Fibroblast of villous mesenchyme (primary cell): ENCODE results near the gene STPG2. TPM values are rescaled to one million over a fixed set of nuclear protein-coding genes. Genes with fewer than 3 reads are reported as not detected.

ENCODE experiments used
- DNase-seq: peaks from one replicate; pipeline ENCODE4 v3.0.0-alpha.2; 2010; ENCODE audit warnings: low read depth
- H3K4me3 ChIP-seq: 2 replicates; pipeline ENCODE4 v1.5.1; 2011; ENCODE audit warnings: low read depth, mild to moderate bottlenecking, low read length
- CTCF ChIP-seq: IDR thresholded peaks from 2 replicates; pipeline ENCODE4 v1.5.1; 2012; ENCODE audit warnings: low read depth, mild to moderate bottlenecking, low read length; ENCODE audit not compliant: insufficient read depth
- total RNA-seq: library from RNA; depleted of rRNA; stranded (reverse); fragments of >200 nt; gene quantifications from 2 replicates; pipeline ENCODE4 v1.2.3, GENCODE V29; 2012

Gene STPG2
- total RNA-seq, 1 donor, result under 0.01 TPM

DNA sequence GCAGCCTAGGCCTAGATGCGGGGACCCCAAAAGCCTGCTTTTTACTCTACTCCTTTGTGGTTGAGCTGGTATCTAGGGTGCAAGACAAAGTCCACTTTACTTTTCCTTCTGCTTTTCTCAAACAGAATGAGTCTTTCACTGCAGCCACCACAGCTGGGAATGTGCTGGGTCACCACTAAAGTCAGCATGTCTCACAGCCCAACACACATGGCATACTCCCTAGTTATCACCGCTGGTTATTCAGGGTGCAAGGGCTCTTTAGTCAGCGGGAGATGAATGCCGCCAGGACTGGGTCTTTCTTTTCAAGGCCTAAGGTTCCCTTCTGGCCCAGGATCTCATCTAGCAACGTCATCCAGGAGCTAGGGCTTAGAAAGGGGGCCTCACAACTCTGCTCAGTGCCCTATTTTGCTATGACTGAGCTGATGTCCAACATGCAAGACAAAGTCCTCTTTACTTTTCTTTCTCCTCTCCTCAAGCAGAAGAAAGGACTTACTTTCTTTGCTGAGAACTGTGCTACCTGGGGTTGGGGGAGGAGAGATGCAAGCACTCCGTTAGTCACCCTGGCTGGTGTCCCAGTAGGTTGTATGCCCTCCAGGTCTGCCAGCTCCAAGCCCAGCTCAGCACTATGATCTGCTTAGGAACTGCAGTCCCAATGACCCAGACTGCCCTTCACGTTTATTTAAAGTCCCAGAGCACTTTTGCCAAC is 22.9 kb upstream of the STPG2 start:
- TF ChIP-seq CTCF, result no peak
- H3K4me3 ChIP-seq, result no peak overlapping the region
- no peak for DNase-seq

DNA sequence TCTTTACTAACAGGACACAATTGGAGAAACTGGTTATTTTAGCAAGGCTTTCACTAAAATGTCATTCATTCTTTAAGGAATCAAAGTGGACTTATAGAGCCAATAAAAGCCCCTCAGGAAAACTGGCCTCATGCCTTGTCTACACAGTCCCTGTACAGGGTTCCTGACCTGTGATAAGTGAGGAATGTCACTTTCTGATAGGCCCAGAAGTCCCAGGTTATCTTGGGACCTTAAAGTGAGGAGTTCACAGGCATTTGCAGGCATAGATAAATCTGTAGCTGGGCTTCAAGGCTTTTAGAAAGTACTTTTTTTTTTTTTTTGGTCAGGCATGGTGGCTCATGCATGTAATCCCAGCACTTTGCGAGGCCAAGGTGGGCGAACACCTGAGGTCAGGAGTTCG is 19.4 kb upstream of the STPG2 start:
- no peak for TF ChIP-seq CTCF
- DNase-seq, result no peak
- no peak overlapping the region for H3K4me3 ChIP-seq

DNA sequence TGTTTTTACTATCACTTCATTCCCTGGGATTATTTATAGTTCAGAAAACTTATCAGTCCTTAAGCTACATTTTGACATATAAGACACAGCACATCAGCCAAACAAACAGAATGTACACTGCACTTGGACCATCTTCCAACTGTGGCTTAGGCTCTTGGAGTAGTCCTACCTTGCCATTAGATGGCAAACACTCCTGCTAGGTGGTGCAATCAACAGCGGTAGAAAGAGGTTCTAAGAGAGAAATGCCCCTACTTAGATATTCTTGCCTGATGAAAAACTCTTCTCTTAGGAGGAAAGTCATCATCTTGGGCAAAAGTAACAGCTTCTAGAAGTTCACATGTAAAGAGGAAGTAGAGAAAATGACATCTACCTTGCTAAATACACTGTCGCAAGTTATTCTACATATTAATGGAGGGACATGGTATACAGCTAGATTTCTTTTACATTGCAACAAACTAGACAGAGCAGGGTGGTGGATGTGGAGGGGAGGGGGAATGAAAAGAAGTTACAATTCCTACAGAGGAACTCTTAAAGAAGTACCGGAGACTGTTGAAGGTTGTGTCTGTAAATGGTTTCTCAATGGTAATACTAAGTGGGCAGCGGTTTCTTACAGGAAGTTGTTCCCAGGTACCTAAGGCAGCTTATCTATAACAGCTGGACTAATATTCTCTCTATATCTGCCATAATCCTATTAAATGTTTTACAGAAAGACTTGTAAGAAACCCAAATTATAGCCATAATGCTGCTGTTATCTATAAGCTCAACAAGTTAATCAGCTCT is 8.1 kb upstream of the STPG2 start:
- DNase-seq, result no peak
- H3K4me3 ChIP-seq, result no peak overlapping the region
- no peak for TF ChIP-seq CTCF

GRCh38 chr4:98150092-98150761 is 7.0 kb upstream of the STPG2 start:
- no peak overlapping the region for H3K4me3 ChIP-seq
- DNase-seq, result peak; percentile 20
- TF ChIP-seq CTCF, result no peak

DNA sequence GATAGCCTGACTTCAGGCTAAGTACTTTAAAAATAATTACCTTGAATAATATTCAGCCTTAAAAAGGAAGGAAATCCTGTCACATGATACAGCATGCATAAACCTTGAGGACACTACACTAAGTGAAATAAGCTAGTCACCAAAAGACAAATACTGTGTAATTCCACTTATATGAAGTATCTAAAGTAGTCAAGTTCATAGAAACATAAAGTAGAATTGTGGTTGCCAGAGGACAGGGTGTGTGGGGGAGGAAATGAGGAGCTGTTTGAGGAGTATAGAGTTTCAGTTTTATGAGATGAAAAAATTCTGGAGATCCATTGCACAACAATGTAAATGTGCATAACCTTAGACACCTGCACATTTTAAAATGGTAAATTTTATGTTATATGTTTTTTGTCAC is 5.6 kb upstream of the STPG2 start:
- DNase-seq, result no peak
- TF ChIP-seq CTCF, result no peak
- no peak overlapping the region for H3K4me3 ChIP-seq

DNA sequence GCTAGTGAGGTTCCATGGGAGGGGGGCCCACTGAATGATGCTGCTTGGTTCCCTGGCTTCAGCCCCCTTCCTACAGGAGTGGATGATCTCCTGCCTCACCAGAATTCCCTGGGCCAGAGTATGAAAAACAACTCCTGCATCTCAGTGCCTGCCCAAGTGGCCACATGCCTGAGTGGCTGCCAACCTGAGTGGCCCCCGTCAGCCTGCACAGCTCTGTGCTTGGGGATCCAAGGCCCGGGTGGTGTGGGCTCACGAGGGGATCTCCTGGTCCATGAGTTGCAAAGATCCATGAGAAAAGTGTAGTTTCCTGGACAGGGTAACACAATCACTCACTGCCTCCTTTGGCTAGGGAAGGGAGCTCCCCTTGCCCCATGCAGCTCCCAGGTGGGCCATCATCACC is 17.1 kb downstream of the STPG2 start:
- no peak overlapping the region for H3K4me3 ChIP-seq
- no peak for DNase-seq
- TF ChIP-seq CTCF, result no peak
